Parathyroid adenoma (tissue), 2 donors: ENCODE data around the gene ACP2.
"Not testable (repeated sequence)": the region's sequence is repeated elsewhere in the genome, so short reads cannot be mapped to it uniquely, and the experiment has no call there.

Source experiments
- H2AFZ ChIP-seq: fragments of 300-600 bp; sonication (generic); one replicate; pipeline ENCODE4 v1.7.0; 2017; ENCODE audit warnings: antibody characterized with exemption, mild to moderate bottlenecking
- H3K27ac ChIP-seq: fragments of 300-600 bp; sonication (generic); one replicate; pipeline ENCODE4 v1.7.0; 2017
- H3K27me3 ChIP-seq: fragments of 300-600 bp; sonication (generic); one replicate; pipeline ENCODE4 v1.7.0; 2017; ENCODE audit warnings: low read length; ENCODE audit not compliant: control insufficient read depth, insufficient read depth
- H3K36me3 ChIP-seq: fragments of 300-600 bp; sonication (generic); one replicate; pipeline ENCODE4 v1.7.0; 2017; ENCODE audit warnings: low read length; ENCODE audit not compliant: control insufficient read depth, insufficient read depth
- H3K4me1 ChIP-seq: fragments of 300-600 bp; sonication (generic); one replicate; pipeline ENCODE4 v1.7.0; 2017; ENCODE audit warnings: control low read depth
- H3K4me2 ChIP-seq: fragments of 300-600 bp; sonication (generic); one replicate; pipeline ENCODE4 v1.7.0; 2017; ENCODE audit warnings: low read length
- H3K4me3 ChIP-seq: fragments of 300-600 bp; sonication (generic); one replicate; pipeline ENCODE4 v1.7.0; 2017; ENCODE audit warnings: low read depth, low read length
- H3K79me2 ChIP-seq: fragments of 300-600 bp; sonication (generic); one replicate; pipeline ENCODE4 v1.7.0; 2017; ENCODE audit warnings: control low read depth
- H3K9ac ChIP-seq: fragments of 300-600 bp; sonication (generic); one replicate; pipeline ENCODE4 v1.7.0; 2017; ENCODE audit warnings: mild to moderate bottlenecking
- H3K9me3 ChIP-seq: fragments of 300-600 bp; sonication (generic); one replicate; pipeline ENCODE4 v1.7.0; 2017; ENCODE audit warnings: low read length; ENCODE audit not compliant: control insufficient read depth
- CTCF ChIP-seq: fragments of 300-600 bp; sonication (generic); IDR thresholded peaks from one replicate; pipeline ENCODE4 v1.7.0; 2017; ENCODE audit warnings: antibody characterized with exemption, mild to moderate bottlenecking
- donor health status: primary hyperparathyroidism.

ACP2 gene

GRCh38 chr11:47207459-47207858 lies 41.2 kb downstream of the ACP2 start:
- no peak for TF ChIP-seq CTCF

GRCh38 chr11:47206577-47206976 lies 42.0 kb downstream of the ACP2 start:
- H3K27me3 ChIP-seq, H3K9me3 ChIP-seq, H3K27ac ChIP-seq, H3K9ac ChIP-seq, H3K4me2 ChIP-seq, H2AFZ ChIP-seq, H3K4me3 ChIP-seq, H3K4me1 ChIP-seq, H3K79me2 ChIP-seq, H3K36me3 ChIP-seq: not testable (repeated sequence)

More at GRCh38 chr11:47207459-47207858, 41.2 kb downstream of the ACP2 start:
- no peak overlapping the region for H3K9ac ChIP-seq
- no peak overlapping the region for H3K4me2 ChIP-seq
- H3K9me3 ChIP-seq = no peaks in the 10 kb centered on the region
- H3K27me3 ChIP-seq = no peaks in the 10 kb centered on the region
- no peaks in the 10 kb centered on the region for H3K4me1 ChIP-seq
- no peak overlapping the region for H3K27ac ChIP-seq
- H3K79me2 ChIP-seq = no peaks in the 10 kb centered on the region
- H3K4me3 ChIP-seq = no peak overlapping the region
- H3K36me3 ChIP-seq = no peaks in the 10 kb centered on the region
- H2AFZ ChIP-seq = no peak overlapping the region

- H3K4me2 ChIP-seq = no peak overlapping the region
- H3K9ac ChIP-seq = no peak overlapping the region
- H3K79me2 ChIP-seq = no peaks in the 10 kb centered on the region
- no peak overlapping the region for H3K27ac ChIP-seq
- no peaks in the 10 kb centered on the region for H3K36me3 ChIP-seq
- no peak overlapping the region for H2AFZ ChIP-seq
- H3K4me3 ChIP-seq = no peak overlapping the region
- H3K9me3 ChIP-seq = no peaks in the 10 kb centered on the region
- H3K27me3 ChIP-seq = no peaks in the 10 kb centered on the region
- no peak for TF ChIP-seq CTCF
- no peaks in the 10 kb centered on the region for H3K4me1 ChIP-seq
Observed at GRCh38 chr11:47204637-47204989, 44.0 kb downstream of the ACP2 start.

GRCh38 chr11:47202576-47202975 lies 46.0 kb downstream of the ACP2 start:
- H3K9ac ChIP-seq = no peak overlapping the region
- no peak overlapping the region for H3K4me2 ChIP-seq
- TF ChIP-seq CTCF = no peak
- no peaks in the 10 kb centered on the region for H3K36me3 ChIP-seq
- H3K27me3 ChIP-seq = no peaks in the 10 kb centered on the region
- no peak overlapping the region for H2AFZ ChIP-seq
- no peaks in the 10 kb centered on the region for H3K4me1 ChIP-seq
- H3K79me2 ChIP-seq = no peaks in the 10 kb centered on the region
- H3K27ac ChIP-seq = no peak overlapping the region
- no peaks in the 10 kb centered on the region for H3K9me3 ChIP-seq
- no peak overlapping the region for H3K4me3 ChIP-seq

- Histone ChIP-seq H3K36me3 (no peaks in the 10 kb centered on the region), H3K9ac (no peak overlapping the region), H3K27me3 (no peaks in the 10 kb centered on the region), H3K27ac (no peak overlapping the region), H2AFZ (no peak overlapping the region), H3K79me2 (no peaks in the 10 kb centered on the region), H3K4me3 (no peak overlapping the region), H3K4me1 (no peaks in the 10 kb centered on the region), H3K4me2 (no peak overlapping the region), H3K9me3 (no peaks in the 10 kb centered on the region)
- TF ChIP-seq CTCF = no peak
Observed at GRCh38 chr11:47201015-47201414, 47.6 kb downstream of the ACP2 start.

- not testable (repeated sequence) for H3K4me3 ChIP-seq, H3K27me3 ChIP-seq, H3K79me2 ChIP-seq, H3K9ac ChIP-seq, H3K27ac ChIP-seq, H3K4me1 ChIP-seq, H3K4me2 ChIP-seq, H3K36me3 ChIP-seq, H3K9me3 ChIP-seq, H2AFZ ChIP-seq
Observed at GRCh38 chr11:47198161-47198560, 50.5 kb downstream of the ACP2 start.
